ENCODE data around the gene BTD. TPM values are rescaled to one million over a fixed set of nuclear protein-coding genes. Genes with fewer than 3 reads are reported as not detected.

BTD gene
- total and polyA plus RNA-seq, 10 of the 15 experiments (the other 5 are each of a cell fraction or from before 2014, with no cell fraction given), result 3.4 to 10.3 (median 5.0) TPM

DNA sequence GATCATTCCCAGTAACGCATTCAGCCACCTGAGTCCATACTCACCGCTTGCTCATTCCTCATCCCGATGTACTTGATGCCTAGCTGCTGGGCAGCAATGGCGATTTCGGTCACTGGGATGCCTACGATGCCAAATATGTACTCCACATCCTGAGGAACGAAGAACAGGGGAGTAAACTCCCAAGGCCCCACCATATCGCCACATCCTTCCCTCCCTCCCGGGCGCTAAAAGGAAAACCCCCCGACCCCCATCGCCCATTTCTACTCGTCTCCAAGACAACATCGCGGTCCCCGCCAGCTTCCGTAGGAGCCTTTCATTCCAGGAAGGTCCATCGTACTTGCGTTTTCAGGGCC lies 523 bp upstream of the BTD start (continued):
- TF ChIP-seq, protein P1, sequence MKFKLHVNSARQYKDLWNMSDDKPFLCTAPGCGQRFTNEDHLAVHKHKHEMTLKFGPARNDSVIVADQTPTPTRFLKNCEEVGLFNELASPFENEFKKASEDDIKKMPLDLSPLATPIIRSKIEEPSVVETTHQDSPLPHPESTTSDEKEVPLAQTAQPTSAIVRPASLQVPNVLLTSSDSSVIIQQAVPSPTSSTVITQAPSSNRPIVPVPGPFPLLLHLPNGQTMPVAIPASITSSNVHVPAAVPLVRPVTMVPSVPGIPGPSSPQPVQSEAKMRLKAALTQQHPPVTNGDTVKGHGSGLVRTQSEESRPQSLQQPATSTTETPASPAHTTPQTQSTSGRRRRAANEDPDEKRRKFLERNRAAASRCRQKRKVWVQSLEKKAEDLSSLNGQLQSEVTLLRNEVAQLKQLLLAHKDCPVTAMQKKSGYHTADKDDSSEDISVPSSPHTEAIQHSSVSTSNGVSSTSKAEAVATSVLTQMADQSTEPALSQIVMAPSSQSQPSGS (IDR thresholded peaks at IDR 0.05; ENCODE audit: low read length), result no peak
- TF ChIP-seq IKZF2 (IDR thresholded peaks at IDR 0.05) (0 out of 4 replicates have a peak, but pooled peaks of 1 of the 2 experiments have one; percentile 11), NR2C1 (IDR thresholded peaks at IDR 0.05) (no peak), YY1 (IDR thresholded peaks at IDR 0.05; ENCODE audit: low read depth, low read length) (peak; percentile 51; the same call in 1 of the 2 replicates), NR2C2 (IDR thresholded peaks at IDR 0.05; ENCODE audit: borderline replicate concordance, control insufficient read depth, insufficient read length, low read depth) (no peak)
- TF ChIP-seq, protein P2, sequence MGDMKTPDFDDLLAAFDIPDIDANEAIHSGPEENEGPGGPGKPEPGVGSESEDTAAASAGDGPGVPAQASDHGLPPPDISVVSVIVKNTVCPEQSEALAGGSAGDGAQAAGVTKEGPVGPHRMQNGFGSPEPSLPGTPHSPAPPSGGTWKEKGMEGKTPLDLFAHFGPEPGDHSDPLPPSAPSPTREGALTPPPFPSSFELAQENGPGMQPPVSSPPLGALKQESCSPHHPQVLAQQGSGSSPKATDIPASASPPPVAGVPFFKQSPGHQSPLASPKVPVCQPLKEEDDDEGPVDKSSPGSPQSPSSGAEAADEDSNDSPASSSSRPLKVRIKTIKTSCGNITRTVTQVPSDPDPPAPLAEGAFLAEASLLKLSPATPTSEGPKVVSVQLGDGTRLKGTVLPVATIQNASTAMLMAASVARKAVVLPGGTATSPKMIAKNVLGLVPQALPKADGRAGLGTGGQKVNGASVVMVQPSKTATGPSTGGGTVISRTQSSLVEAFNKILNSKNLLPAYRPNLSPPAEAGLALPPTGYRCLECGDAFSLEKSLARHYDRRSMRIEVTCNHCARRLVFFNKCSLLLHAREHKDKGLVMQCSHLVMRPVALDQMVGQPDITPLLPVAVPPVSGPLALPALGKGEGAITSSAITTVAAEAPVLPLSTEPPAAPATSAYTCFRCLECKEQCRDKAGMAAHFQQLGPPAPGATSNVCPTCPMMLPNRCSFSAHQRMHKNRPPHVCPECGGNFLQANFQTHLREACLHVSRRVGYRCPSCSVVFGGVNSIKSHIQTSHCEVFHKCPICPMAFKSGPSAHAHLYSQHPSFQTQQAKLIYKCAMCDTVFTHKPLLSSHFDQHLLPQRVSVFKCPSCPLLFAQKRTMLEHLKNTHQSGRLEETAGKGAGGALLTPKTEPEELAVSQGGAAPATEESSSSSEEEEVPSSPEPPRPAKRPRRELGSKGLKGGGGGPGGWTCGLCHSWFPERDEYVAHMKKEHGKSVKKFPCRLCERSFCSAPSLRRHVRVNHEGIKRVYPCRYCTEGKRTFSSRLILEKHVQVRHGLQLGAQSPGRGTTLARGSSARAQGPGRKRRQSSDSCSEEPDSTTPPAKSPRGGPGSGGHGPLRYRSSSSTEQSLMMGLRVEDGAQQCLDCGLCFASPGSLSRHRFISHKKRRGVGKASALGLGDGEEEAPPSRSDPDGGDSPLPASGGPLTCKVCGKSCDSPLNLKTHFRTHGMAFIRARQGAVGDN (IDR thresholded peaks at IDR 0.05), result no peak
- TF ChIP-seq, protein P3, sequence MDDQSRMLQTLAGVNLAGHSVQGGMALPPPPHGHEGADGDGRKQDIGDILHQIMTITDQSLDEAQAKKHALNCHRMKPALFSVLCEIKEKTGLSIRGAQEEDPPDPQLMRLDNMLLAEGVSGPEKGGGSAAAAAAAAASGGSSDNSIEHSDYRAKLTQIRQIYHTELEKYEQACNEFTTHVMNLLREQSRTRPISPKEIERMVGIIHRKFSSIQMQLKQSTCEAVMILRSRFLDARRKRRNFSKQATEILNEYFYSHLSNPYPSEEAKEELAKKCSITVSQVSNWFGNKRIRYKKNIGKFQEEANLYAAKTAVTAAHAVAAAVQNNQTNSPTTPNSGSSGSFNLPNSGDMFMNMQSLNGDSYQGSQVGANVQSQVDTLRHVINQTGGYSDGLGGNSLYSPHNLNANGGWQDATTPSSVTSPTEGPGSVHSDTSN (IDR thresholded peaks at IDR 0.05; ENCODE audit: insufficient replicate concordance, low read depth, low read length), result no peak
